Stimulated activated CD4-positive, alpha-beta T cell treated with anti-CD3 and anti-CD28 coated beads, Interleukin-1b, Interleukin-23, amount 100 ng/mL, for 24 hours (primary cell): Measurements from ENCODE around the gene NFATC3.
"Not testable (repeated sequence)": the region's sequence is repeated elsewhere in the genome, so short reads cannot be mapped to it uniquely, and the experiment has no call there.

ENCODE experiments used
- DNase-seq, 4 experiments: peaks; one replicate each; pipeline ENCODE4 v3.0.0-alpha.2; 2020; ENCODE audit warnings: low read depth in 4 of 4, low spot score in 1 of 4

Gene NFATC3

GRCh38 chr16:68088130-68088972, 3.2 kb downstream of the NFATC3 start:
- DNase-seq = no peak

GRCh38 chr16:68089067-68089466, 3.9 kb downstream of the NFATC3 start:
- no peak for DNase-seq

GRCh38 chr16:68090130-68090529, 5.0 kb downstream of the NFATC3 start:
- no peak for DNase-seq

GRCh38 chr16:68090533-68090932, 5.4 kb downstream of the NFATC3 start:
- no peak for DNase-seq

GRCh38 chr16:68091380-68092261, 6.5 kb downstream of the NFATC3 start:
- no peak for DNase-seq

GRCh38 chr16:68092275-68092674, 7.1 kb downstream of the NFATC3 start:
- not testable (repeated sequence) for DNase-seq

GRCh38 chr16:68093816-68094613, 8.8 kb downstream of the NFATC3 start:
- DNase-seq = no peak

- no peak for DNase-seq
Measured at GRCh38 chr16:68094614-68094934, 9.4 kb downstream of the NFATC3 start.

- no peak for DNase-seq
Measured at GRCh38 chr16:68096491-68096890, 11.3 kb downstream of the NFATC3 start.

GRCh38 chr16:68097088-68097487, 11.9 kb downstream of the NFATC3 start:
- no peak for DNase-seq

- DNase-seq = no peak
Measured at GRCh38 chr16:68097895-68098294, 12.7 kb downstream of the NFATC3 start.

GRCh38 chr16:68100488-68100887, 15.3 kb downstream of the NFATC3 start:
- no peak for DNase-seq

GRCh38 chr16:68105611-68106010, 20.4 kb downstream of the NFATC3 start:
- DNase-seq = no peak

GRCh38 chr16:68107230-68107928, 22.2 kb downstream of the NFATC3 start:
- not testable (repeated sequence) for DNase-seq

GRCh38 chr16:68109156-68109555, 24.0 kb downstream of the NFATC3 start:
- not testable (repeated sequence) for DNase-seq

GRCh38 chr16:68110611-68111010, 25.4 kb downstream of the NFATC3 start:
- DNase-seq = not testable (repeated sequence)

- no peak for DNase-seq
Measured at GRCh38 chr16:68111379-68111778, 26.2 kb downstream of the NFATC3 start.

GRCh38 chr16:68113059-68113761, 28.0 kb downstream of the NFATC3 start:
- no peak for DNase-seq

GRCh38 chr16:68113765-68114240, 28.6 kb downstream of the NFATC3 start:
- DNase-seq = no peak

GRCh38 chr16:68114939-68115338, 29.8 kb downstream of the NFATC3 start:
- DNase-seq = not testable (repeated sequence)
